Measurements from ENCODE around the gene MSMO1. TPM values are rescaled to one million over a fixed set of nuclear protein-coding genes. Genes with fewer than 3 reads are reported as not detected.
"Not testable (repeated sequence)": the region's sequence is repeated elsewhere in the genome, so short reads cannot be mapped to it uniquely, and the experiment has no call there.

MSMO1 gene
- total RNA-seq: 100 to 1,000 TPM in 2 of 3 donors, 10 to 100 TPM in 1; 41.1 to 123 (median 117) TPM
- long read RNA-seq, donor 1, transcript MSMO1-201 (6 exons, 2,269 nt): major isoform, 91 of 107 reads
- long read RNA-seq, donor 1, transcript MSMO1-202 (5 exons, 1,789 nt): minor isoform, 5 of 107 reads
- long read RNA-seq, donor 1, partial matches to known transcripts: 2 of 107 reads
- long read RNA-seq, donor 1, other reads (novel, unspliced or antisense): 9 of 107 reads
- long read RNA-seq, donor 2, transcript MSMO1-201 (6 exons, 2,269 nt): major isoform, 126 of 164 reads
- long read RNA-seq, donor 2, partial matches to known transcripts: 15 of 164 reads
- long read RNA-seq, donor 2, other reads (novel, unspliced or antisense): 23 of 164 reads

GRCh38 chr4:165327211-165328100, at the start of gene MSMO1:
MSMO1 (plus strand) TSS chr4:165327669; CDS start chr4:165333371, 5,702 bp downstream.
- H3K9me3 ChIP-seq: no peaks in the 10 kb centered on the region
- intact Hi-C loops (cut with DNase I, micrococcal nuclease): no loop called here
- peak; percentile 32 for TF ChIP-seq CTCF (IDR thresholded peaks at IDR 0.05)
- H3K4me3 ChIP-seq: peak within 1 kb of the TSS; percentile 74
- H3K36me3 ChIP-seq (ENCODE audit: low read depth): no peaks in the 10 kb centered on the region
- H3K4me1 ChIP-seq (ENCODE audit: low read depth): peaks cover 4% of the 10 kb centered on the region
- ATAC-seq (peak; percentile 96), DNase-seq (peak; percentile 99 to 100 (median 99))

- ATAC-seq; H3K36me3 ChIP-seq (ENCODE audit: low read depth); intact Hi-C loops (cut with DNase I, micrococcal nuclease); DNase-seq; H3K4me3 ChIP-seq; H3K4me1 ChIP-seq (ENCODE audit: low read depth); H3K9me3 ChIP-seq: not testable (repeated sequence)
Measured at GRCh38 chr4:165279531-165279930, 47.9 kb upstream of the MSMO1 start.

GRCh38 chr4:165284697-165285096, 42.8 kb upstream of the MSMO1 start:
- H3K4me1 ChIP-seq (ENCODE audit: low read depth); intact Hi-C loops (cut with DNase I, micrococcal nuclease); H3K4me3 ChIP-seq; H3K36me3 ChIP-seq (ENCODE audit: low read depth); ATAC-seq; H3K9me3 ChIP-seq; DNase-seq: not testable (repeated sequence)

- H3K36me3 ChIP-seq (ENCODE audit: low read depth); intact Hi-C loops (cut with DNase I, micrococcal nuclease); ATAC-seq; H3K4me1 ChIP-seq (ENCODE audit: low read depth); DNase-seq; H3K9me3 ChIP-seq; H3K4me3 ChIP-seq: not testable (repeated sequence)
Measured at GRCh38 chr4:165286619-165287340, 40.7 kb upstream of the MSMO1 start.

GRCh38 chr4:165288226-165288625, 39.2 kb upstream of the MSMO1 start:
- Histone ChIP-seq H3K4me3 (no peak overlapping the region), H3K36me3 (ENCODE audit: low read depth) (no peaks in the 10 kb centered on the region), H3K9me3 (no peaks in the 10 kb centered on the region), H3K4me1 (ENCODE audit: low read depth) (no peaks in the 10 kb centered on the region)
- TF ChIP-seq CTCF (IDR thresholded peaks at IDR 0.05): no peak
- no peak for DNase-seq
- intact Hi-C loops (cut with DNase I, micrococcal nuclease): no loop called here
- no peak for ATAC-seq

DNA sequence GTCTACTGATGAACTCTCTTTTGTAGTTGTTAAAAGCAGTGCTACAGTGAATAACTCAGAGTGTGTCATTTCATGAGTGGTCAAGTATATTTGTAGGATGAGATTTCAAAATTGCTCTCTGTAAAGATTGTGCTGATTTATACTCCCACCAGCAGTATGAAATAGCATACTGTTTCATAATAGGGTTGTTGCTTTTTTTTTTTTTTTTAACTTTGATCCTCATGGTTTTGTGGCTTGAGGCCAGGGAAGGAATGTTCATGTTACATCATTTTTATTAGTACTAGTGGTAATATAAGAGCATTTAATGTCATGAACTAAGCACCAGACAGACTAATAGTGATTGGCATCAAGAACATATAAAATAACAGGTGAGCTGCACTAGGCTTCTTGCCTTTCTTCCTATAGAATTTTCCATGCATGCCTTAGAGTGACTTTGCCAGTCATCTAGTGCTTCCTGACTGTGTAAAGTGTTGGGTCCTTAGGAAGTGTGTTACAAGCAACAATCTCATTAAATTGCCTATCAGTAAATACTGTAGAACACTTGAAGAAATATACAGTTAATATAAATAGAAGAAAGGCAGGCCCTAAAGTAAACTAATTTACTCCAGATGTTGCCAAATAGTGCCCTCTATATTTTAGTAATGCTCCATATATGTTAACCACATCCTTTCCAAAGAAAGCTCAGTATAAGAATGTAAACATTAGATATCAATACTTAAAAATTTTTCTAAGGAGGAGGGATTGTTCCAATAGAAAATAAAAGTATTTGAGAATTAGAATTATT, 38.6 kb upstream of the MSMO1 start:
- H3K4me3 ChIP-seq: no peak overlapping the region
- intact Hi-C loops (cut with DNase I, micrococcal nuclease): no loop called here
- no peak for DNase-seq
- no peaks in the 10 kb centered on the region for H3K4me1 ChIP-seq (ENCODE audit: low read depth)
- ATAC-seq: no peak
- no peak for TF ChIP-seq CTCF (IDR thresholded peaks at IDR 0.05)
- no peaks in the 10 kb centered on the region for H3K36me3 ChIP-seq (ENCODE audit: low read depth)
- no peaks in the 10 kb centered on the region for H3K9me3 ChIP-seq

Data from mucosa of descending colon (tissue), 3 donors.